ENCODE results near the gene FABP3. TPM values are rescaled to one million over a fixed set of nuclear protein-coding genes. Genes with fewer than 3 reads are reported as not detected.
A peak's percentile ranks its signal among the peaks of the same experiment; 100 is the strongest.

The FABP3 gene
- total RNA-seq, 2 donors from 2014 or later = 3,211 to 3,527 TPM

- no peak for DNase-seq (ENCODE audit: low spot score)
- no peaks in the 10 kb centered on the region for H3K4me1 ChIP-seq
- no peak overlapping the region for H3K27ac ChIP-seq
- peaks cover 42% of the 10 kb centered on the region for H3K36me3 ChIP-seq
- H3K4me3 ChIP-seq = no peak overlapping the region
- no peaks in the 10 kb centered on the region for H3K27me3 ChIP-seq
- no peak for TF ChIP-seq CTCF (IDR thresholded peaks at IDR 0.05)
- no peaks in the 10 kb centered on the region for H3K9me3 ChIP-seq
Measured at GRCh38 chr1:31345635-31346034, 27.2 kb downstream of the FABP3 start.

GRCh38 chr1:31344503-31344902 is 28.4 kb downstream of the FABP3 start:
- Histone ChIP-seq H3K9me3 (no peaks in the 10 kb centered on the region), H3K27ac (no peak overlapping the region), H3K4me1 (no peaks in the 10 kb centered on the region), H3K27me3 (no peaks in the 10 kb centered on the region), H3K36me3 (peaks cover 43% of the 10 kb centered on the region), H3K4me3 (no peak overlapping the region)
- TF ChIP-seq CTCF (IDR thresholded peaks at IDR 0.05) = no peak
- no peak for DNase-seq (ENCODE audit: low spot score)

GRCh38 chr1:31336687-31337467 is 36.0 kb downstream of the FABP3 start:
- Histone ChIP-seq H3K4me1 (no peaks in the 10 kb centered on the region), H3K27ac (no peak overlapping the region), H3K27me3 (no peaks in the 10 kb centered on the region), H3K36me3 (peaks cover 15% of the 10 kb centered on the region), H3K9me3 (no peaks in the 10 kb centered on the region), H3K4me3 (no peak overlapping the region)
- no peak for DNase-seq (ENCODE audit: low spot score)
- TF ChIP-seq CTCF (IDR thresholded peaks at IDR 0.05) = no peak

GRCh38 chr1:31335007-31335406 is 37.9 kb downstream of the FABP3 start:
- Histone ChIP-seq H3K36me3 (peaks cover 7% of the 10 kb centered on the region), H3K4me1 (no peaks in the 10 kb centered on the region), H3K4me3 (no peak overlapping the region), H3K27ac (no peak overlapping the region), H3K9me3 (no peaks in the 10 kb centered on the region), H3K27me3 (no peaks in the 10 kb centered on the region)
- no peak for DNase-seq (ENCODE audit: low spot score)
- peak in 1 of 2 donors; percentile 62 for TF ChIP-seq CTCF (IDR thresholded peaks at IDR 0.05)

- TF ChIP-seq CTCF (IDR thresholded peaks at IDR 0.05) = no peak
Measured at GRCh38 chr1:31327381-31327780, 45.5 kb downstream of the FABP3 start.

GRCh38 chr1:31326461-31326860 is 46.4 kb downstream of the FABP3 start:
- Histone ChIP-seq H3K27me3 (no peaks in the 10 kb centered on the region), H3K9me3 (no peaks in the 10 kb centered on the region), H3K4me1 (no peaks in the 10 kb centered on the region), H3K27ac (no peak overlapping the region), H3K36me3 (no peaks in the 10 kb centered on the region), H3K4me3 (no peak overlapping the region)
- DNase-seq (ENCODE audit: low spot score) = no peak
- TF ChIP-seq CTCF (IDR thresholded peaks at IDR 0.05) = no peak

More at GRCh38 chr1:31327381-31327780, 45.5 kb downstream of the FABP3 start:
- Histone ChIP-seq H3K4me3 (no peak overlapping the region), H3K27me3 (no peaks in the 10 kb centered on the region), H3K36me3 (no peaks in the 10 kb centered on the region), H3K9me3 (no peaks in the 10 kb centered on the region), H3K4me1 (no peaks in the 10 kb centered on the region), H3K27ac (no peak overlapping the region)
- no peak for DNase-seq (ENCODE audit: low spot score)
